ENCODE results near the gene HYI.
"Not testable (repeated sequence)": the region's sequence is repeated elsewhere in the genome, so short reads cannot be mapped to it uniquely, and the experiment has no call there.

The HYI gene, protein sequence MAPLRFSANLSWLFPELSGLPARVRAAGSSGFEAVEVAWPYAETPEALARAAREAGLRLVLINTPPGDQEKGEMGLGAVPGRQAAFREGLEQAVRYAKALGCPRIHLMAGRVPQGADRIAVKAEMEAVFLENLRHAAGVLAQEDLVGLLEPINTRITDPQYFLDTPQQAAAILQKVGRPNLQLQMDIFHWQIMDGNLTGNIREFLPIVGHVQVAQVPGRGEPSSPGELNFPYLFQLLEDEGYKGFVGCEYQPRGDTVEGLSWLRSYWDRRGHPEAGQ

DNA sequence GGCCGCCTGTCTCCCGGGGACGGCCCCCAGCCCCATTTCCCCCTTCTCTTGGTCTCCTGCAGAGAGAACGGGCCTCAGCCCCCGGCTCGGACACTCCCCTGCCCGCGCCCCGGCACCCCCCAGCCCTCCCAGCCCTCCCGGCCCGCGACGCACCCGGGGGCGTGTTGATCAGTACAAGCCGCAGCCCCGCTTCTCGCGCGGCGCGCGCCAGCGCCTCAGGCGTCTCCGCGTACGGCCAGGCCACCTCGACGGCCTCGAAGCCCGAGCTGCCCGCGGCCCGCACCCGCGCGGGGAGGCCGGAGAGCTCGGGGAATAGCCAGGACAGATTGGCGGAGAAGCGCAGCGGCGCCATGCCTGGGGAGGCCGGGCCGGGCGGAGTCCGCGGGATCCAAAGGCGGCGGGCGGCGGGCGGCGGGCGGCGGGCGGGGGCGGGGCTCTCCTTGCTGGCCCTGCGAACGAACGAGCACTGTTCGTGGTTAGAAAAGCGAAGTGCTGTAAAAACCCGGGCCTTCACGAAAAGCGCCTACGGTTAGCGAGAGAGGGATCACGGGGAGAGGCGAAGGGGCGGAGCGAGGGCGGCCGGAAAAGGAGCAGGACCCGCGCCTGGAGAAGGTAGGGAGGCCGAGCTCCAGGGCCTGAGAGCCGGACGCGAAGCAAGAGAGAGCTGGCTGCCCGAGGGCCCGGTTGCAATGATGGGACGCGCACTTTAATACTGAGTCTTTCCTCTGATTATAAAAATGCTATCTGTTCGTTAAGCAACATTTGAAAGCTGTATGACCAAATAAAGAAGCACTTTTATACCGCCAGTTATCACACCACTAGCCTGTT is at the start of gene HYI:
HYI (minus strand) TSS at position 490 of the 828 bp plus-strand sequence; CDS start at position 352, 138 bp downstream.
- in situ Hi-C loops (cut with HindIII; ENCODE audit: low sequenced_read_pairs) = no loop called here

DNA sequence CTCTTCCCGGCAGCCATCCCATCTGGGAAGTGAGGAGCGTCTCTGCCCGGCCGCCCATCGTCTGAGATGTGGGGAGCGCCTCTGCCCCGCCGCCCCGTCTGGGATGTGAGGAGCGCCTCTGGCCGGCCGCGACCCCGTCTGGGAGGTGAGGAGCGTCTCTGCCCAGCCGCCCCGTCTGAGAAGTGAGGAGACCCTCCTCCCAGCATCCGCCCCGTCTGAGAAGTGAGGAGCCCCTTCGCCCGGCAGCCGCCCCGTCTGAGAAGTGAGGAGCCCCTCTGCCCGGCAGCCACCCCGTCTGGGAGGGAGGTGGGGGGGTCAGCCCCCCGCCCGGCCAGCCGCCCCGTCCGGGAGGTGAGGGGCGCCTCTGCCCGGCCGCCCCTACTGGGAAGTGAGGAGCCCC is 48.1 kb upstream of the HYI start:
- in situ Hi-C loops (cut with HindIII; ENCODE audit: low sequenced_read_pairs) = not testable (repeated sequence)

DNA sequence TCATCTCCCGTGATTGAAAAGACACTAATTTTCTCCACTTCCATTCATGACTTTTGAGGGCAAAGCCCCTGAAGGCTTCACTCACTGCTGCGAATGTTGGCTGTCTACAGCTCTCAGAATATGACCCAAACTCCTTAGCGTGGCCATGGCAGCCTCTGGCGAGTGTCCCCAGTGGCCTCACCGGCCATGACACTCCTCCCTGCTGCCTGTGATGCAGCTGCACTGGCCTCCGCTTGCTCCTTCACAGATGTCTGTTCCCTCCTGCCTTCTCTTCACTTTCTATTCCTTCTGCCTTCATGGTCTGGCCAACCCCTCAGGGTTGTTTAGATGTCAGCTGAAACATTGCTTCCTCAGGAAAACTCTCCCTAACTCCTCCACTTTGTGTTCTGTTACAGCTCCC is 46.2 kb upstream of the HYI start:
- in situ Hi-C loops (cut with HindIII; ENCODE audit: low sequenced_read_pairs) = no loop called here

DNA sequence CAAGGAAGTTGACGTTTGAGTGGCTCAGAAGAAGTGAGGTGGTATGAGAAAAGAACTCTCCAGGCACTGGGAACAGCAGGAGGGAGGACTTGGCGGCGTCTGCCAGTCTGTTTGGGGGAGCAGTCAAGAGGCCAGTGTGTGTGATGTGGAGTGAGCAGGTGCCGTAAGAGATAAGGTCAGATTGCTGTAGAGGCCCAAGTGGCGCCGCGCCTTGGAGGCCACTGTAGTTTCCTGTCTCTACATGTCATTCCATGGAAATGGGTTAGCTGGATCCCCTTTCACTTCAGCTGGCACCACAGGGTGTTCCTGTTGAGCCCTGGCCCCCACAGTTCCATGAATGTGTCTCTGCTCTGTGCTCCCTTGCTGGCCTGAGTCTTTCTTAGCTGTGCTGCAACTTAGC is 41.5 kb upstream of the HYI start:
- in situ Hi-C loops (cut with HindIII; ENCODE audit: low sequenced_read_pairs) = no loop called here

DNA sequence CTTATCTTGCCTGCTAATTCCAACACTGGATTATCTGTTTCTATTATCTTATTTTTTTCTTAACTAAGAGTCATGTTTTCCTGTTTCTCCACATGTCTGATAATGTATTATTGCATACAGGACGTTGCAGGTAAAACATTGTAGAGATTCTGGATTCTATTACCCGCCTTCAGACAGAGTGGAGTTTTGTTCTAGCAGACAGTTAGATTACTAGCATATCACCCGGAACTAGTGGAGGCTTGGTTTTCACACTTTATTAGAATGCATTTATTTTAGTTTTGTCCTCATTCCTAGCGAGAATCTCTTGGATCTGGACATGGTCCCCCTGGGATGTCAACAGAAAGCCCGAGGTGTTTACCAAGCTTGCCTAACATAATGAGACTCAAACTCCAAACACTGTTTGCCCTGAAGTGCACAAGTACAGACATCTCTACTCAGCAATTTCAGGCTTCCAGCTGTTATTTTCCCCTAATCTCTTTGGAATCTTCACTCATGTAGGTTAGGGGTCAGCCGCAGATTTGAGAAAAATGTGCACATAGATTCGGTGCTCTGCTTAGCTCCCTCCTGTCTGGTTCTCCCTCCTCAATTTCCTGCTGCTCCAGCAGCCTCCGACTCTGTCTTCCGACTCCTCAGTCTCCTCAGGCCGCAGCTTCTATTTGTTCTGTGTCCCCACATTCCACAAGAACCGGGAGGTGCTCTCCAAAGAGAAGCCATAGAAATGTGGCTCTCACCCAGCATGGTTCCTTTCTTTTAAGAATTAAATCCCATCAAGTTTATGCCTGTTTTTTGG is 40.1 kb upstream of the HYI start:
- in situ Hi-C loops (cut with HindIII; ENCODE audit: low sequenced_read_pairs) = no loop called here

DNA sequence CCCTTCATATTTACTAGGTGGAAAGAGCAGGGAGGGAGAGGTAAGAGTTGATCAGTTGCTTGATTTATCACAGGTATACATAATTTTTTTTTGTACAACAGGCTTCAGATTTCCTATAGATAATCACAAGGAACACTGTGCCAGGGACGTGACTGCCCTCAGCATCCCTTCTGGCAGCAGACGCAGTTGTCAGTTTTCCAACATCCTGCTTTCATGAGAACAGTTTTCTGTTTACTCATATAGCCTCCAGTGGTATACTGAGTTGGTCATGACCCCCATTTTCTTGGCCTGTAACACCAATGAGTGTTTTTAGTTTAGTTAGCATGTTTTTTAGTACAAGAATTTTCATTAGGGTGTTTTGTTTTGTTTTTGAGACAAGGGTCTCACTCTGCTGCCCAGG is 39.1 kb upstream of the HYI start:
- in situ Hi-C loops (cut with HindIII; ENCODE audit: low sequenced_read_pairs) = no loop called here

DNA sequence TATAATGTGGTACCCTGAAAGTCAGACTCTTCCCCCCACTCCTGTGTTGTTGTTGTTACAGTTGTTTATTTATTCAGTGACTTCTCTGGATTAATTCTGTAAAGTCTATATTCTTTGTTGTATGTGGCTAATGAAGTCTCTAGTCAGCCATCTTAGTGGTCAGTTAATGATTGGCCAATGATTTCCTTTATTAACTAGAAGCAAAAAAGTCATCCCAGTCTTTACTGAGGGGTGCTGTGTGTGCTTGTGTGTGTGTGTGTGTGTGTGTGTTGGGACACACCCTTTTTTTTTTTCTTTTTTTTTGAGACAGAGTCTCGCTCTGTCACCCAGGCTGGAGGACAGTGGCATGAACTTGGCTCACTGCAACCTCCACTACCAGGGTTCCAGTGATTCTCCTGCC is 37.3 kb upstream of the HYI start:
- in situ Hi-C loops (cut with HindIII; ENCODE audit: low sequenced_read_pairs) = no loop called here

DNA sequence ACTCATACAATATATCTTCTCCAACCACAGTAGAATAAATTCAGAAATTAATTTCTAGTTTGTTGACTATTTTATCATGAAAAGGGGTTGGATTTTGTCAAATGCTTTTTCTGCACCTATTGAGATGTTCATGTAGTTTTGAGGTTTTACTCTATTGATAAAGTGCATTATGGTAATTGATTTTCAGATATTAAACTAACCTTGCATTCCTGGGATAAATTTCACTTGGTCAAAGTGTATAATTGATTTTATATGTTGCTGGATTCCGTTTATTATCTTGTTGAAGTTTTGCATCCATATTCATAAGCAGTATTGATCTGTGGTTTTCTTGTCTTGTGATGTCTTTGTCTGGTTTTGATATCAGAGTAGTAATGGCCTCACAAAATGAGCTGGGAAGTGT is 34.4 kb upstream of the HYI start:
- in situ Hi-C loops (cut with HindIII; ENCODE audit: low sequenced_read_pairs) = no loop called here

DNA sequence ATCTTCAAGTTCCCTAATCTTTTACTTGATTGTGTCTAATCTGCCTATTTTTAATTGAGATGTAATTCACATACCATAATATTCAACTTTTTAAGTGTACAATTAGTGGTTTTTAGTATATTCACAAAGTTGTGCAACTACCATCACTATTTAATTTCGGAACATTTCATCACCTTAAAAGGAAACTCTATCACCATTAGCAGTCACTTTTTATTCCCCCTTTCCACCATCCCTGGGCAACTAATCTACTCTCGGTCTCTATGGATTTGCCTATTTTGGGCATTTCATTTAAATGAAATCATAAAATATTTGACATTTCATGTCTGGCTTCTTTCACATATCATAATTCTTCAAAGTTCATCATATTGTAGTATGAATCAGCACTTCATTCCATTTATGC is 30.6 kb upstream of the HYI start:
- in situ Hi-C loops (cut with HindIII; ENCODE audit: low sequenced_read_pairs) = no loop called here

DNA sequence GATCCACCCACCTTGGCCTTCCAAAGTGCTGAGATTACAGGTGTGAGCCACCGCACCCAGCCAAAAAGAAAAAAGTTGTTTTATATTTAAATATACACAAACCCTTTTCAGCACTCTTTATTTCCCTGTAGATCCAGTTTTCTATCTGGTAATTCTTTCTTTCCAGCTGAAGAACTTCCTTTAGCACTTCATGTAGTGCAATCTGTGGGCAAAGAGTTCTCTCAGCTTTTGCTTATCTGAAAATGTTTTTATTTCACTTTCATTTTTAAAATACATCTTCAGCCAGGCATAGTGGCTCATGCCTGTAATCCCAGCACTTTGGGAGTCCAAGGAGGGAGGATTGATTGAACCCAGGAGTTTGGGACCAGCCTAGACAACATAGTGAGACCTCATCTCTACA is 28.5 kb upstream of the HYI start:
- in situ Hi-C loops (cut with HindIII; ENCODE audit: low sequenced_read_pairs) = no loop called here

DNA sequence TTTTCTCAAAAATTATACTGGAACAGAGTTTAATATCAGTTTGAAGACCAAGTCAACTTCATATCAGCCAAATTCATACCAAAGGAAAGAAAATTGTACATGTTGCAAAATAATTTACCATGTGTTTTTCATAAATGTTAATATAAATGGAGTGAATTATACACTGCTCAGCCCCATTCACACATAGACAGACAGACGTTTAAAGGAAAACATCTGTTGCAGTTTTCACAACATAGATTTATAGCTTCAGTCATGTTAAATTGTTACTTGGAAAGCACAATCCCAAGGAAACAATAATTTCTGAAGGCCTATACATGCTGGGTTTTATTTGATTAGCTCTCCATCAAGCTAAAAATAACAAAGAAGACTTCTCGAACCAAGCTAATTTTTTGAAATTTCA is 27.8 kb upstream of the HYI start:
- in situ Hi-C loops (cut with HindIII; ENCODE audit: low sequenced_read_pairs) = no loop called here

DNA sequence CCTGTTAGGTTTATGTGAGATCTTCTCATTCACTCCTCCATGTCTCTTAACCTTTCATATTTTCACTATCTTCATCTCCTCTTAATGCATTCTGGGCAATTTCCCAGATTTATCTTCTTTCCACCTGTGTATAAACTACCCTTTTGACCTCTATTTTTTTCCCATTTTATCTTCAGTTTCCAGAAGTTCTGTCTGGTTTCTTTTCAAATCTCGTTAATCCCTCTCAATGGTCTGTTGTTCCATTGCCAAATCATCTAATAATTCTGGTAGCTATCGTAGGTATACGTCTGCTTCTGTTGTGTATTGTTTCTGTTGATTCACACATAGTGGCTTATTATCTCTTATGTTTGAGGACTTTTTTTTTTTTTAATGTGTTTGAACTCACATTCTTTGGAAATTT is 25.7 kb upstream of the HYI start:
- in situ Hi-C loops (cut with HindIII; ENCODE audit: low sequenced_read_pairs) = no loop called here

DNA sequence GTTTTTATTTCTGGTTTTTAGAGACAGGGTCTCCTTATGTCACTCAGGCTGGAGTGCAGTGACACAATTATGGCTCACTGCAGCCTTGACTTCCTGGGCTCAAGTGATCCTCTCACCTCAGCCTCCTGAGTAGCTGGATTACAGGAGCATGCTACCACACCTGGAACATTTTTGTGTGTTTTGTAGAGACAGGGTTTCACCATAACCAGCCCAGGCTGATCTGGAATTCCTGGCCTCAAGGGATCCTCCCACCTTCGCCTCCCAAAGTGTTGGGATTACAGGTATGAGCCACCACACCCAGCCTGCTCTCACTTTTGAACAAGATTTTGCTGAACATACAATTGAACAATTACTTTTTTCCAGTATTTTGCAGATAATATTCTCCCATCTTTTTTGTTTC is 24.0 kb upstream of the HYI start:
- in situ Hi-C loops (cut with HindIII; ENCODE audit: low sequenced_read_pairs) = no loop called here

DNA sequence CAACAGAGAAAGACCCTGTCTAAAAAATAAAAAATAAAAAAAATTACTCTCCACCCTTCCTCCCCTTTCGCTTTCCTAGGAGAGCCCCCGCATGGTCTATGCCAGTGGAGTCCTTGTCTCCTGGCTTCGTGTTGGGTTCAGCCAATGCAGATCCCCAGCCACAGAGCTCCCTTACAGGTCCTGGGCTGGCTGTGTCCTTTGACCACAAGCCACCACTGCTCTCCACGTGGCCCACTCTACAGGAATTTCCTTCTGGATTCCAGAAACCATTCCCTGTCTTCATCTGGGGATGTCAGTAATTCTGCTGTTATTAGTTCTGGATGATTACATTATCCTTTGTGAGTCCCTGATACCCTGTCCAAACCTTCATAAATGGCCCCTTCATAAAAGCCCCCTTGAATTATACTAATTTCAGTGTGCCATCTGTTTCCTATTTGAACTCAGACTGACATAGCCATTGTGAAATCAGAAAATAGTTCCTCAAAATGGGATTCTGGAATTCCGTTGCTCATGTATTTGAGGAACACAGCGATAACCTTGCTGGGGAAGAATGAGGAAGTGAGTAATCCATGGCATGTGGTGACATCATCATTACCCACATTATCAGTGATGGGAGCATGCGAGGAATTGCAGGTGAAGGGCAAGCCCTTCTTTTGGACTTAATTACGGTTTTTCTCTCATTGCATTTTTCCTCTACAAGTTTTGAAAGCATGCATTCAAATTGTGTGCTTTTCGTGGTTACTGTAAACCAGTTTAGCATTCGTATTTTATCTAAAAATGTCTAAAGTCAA is 22.1 kb upstream of the HYI start:
- in situ Hi-C loops (cut with HindIII; ENCODE audit: low sequenced_read_pairs) = not testable (repeated sequence)

DNA sequence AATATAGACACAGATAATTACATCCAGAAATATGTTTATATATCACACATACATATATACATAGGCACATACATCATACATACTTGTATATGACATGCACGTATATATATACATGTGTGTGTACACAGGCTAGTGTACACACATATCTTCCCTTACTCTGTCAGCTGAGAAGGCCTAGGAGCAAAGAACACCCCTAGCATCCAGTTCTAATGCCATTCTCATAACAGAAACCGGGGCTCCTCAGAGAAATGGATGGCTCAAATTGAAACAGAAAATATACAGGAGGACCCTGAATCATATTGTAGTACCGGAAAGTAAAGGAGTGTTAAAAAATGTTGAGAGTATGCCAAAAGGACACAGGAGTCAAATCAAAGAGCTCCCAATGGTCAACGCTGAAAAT is 19.7 kb upstream of the HYI start:
- in situ Hi-C loops (cut with HindIII; ENCODE audit: low sequenced_read_pairs) = no loop called here

DNA sequence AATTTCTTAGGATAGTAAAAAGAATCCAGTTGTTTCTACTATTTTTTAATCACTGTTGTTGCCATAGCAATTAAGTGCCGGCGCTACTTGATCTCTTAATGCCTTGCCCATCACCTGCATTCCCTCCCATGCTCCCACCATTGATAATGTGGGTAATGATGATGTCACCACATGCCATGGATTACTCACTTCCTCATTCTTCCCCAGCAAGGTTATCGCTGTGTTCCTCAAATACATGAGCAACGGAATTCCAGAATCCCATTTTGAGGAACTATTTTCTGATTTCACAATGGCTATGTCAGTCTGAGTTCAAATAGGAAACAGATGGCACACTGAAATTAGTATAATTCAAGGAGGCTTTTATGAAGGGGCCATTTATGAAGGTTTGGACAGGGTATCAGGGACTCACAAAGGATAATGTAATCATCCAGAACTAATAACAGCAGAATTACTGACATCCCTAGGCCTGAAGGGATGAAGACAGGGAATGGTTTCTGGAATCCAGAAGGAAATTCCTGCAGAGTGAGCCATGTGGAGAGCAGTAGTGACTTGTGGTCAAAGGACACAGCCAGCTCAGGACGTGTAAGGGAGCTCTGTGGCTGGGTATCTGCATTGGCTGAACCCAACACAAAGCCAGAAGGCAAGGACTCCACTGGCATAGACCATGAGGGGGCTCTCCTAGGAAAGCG is 18.9 kb upstream of the HYI start:
- in situ Hi-C loops (cut with HindIII; ENCODE audit: low sequenced_read_pairs) = not testable (repeated sequence)

DNA sequence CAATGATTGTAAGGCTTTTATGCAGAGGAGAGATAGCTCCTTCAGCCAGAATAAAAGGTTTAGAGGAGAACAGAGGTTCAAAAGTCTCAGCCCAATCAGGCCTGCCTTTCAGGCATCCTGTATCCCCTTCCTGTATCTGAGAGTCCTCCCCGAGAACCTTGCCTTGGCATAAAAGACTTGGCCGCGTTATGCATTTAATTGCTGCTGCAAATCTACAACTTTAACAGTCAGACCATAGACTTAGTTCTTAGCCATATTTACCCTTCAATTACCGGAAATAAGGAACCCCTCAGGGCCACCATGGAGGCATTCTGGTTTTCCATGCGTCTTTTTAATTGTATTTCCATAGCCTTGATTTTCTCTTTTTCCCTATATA is 18.3 kb upstream of the HYI start:
- in situ Hi-C loops (cut with HindIII; ENCODE audit: low sequenced_read_pairs) = no loop called here

DNA sequence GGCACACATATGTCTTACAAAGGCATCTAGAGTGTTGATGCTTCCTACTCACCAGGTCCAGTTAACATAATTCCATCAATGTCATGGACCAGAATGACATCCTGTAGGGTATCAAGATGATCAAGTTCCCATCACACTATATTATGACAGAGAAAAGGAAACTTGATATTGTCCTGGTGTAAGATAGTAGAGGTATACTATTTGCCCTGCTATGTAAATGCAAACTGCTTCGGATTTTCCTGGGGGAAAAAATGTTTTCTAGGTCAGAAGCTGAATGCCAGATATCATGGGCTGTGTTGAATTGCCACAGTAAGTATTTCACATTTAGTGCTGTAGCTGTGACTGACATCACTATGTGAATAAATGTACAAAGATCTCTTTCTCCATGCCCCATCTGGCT is 16.2 kb upstream of the HYI start:
- in situ Hi-C loops (cut with HindIII; ENCODE audit: low sequenced_read_pairs) = no loop called here

DNA sequence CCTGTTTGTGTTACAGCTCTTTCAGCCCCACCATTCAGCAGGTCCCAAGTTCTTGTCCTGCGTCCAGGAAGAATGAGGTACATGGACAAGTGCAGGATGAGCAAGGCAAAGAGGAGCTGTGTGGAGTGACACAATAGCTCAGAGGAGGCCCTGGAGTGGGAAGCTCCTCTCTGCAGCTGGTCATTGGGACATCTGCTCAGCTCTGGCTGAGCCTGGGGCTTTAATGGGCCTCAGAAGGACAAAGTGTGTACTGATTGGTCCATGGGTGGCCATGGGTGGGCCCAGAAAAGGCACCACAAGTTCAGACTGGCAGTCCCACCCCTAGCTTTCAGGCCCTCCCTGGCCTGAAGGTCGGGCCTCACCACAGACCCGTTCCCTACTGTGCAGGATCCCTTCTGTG is 14.7 kb upstream of the HYI start:
- in situ Hi-C loops (cut with HindIII; ENCODE audit: low sequenced_read_pairs) = no loop called here

DNA sequence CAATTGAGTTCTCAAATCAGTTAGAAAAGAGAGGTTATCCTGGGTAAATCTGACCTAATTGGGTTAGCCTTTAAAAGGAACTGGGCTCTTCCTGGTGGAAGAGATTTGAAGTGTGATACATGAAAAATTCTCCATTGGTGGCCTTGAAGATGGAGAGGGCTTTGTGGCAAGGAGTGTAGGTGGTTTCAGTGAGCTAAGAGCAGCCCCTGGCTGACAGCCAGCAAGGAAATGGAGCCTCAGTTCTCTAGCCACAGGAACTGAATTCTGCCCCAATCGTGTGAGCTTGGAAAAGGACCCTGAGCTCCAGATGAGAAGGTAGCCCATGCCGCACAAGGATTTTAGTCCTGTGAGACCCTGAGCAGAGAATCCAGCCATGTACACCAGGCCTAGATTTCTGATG is 12.7 kb upstream of the HYI start:
- in situ Hi-C loops (cut with HindIII; ENCODE audit: low sequenced_read_pairs) = no loop called here
